ENCODE measurements around the gene GNG4.

The GNG4 gene

DNA sequence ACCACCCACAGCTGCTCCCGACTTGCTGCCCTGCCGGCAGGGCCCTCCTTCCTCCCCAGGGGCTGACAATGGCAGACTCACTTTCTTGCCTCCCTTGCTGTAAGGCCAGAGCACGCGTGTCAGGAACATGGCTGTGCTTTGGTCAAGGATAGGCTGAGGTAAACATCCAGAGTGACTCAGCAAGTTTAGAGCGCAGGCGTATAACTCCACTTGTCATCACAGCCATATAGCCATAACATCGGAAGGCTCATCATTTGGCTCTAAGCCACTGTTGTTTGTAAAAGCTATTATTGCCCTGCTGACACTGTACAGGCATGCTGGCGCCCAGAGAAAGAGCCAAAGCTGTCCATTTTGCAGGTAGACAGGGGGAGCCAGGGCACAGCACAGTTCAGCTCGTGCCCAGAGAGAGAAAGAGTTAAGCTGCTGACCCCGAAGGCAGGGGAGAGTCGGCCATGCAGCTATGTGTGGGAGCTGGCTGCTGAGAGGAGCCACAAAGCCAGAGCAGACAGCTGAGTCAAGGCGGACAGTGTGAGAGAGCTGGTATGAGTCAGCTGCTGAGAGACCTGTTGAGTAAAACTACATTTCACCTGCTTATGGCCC lies 60.6 kb downstream of the GNG4 start:
- CTCF ChIA-PET: interaction anchor here (0.9 to 1.4 kb wide), 3 partner anchors 10 to 15 kb away, joined by 3 to 5 read pairs (median 4); no protein-coding TSS in a partner anchor
- POLR2A ChIA-PET: no interaction called here
- TF ChIP-seq, protein P1, sequence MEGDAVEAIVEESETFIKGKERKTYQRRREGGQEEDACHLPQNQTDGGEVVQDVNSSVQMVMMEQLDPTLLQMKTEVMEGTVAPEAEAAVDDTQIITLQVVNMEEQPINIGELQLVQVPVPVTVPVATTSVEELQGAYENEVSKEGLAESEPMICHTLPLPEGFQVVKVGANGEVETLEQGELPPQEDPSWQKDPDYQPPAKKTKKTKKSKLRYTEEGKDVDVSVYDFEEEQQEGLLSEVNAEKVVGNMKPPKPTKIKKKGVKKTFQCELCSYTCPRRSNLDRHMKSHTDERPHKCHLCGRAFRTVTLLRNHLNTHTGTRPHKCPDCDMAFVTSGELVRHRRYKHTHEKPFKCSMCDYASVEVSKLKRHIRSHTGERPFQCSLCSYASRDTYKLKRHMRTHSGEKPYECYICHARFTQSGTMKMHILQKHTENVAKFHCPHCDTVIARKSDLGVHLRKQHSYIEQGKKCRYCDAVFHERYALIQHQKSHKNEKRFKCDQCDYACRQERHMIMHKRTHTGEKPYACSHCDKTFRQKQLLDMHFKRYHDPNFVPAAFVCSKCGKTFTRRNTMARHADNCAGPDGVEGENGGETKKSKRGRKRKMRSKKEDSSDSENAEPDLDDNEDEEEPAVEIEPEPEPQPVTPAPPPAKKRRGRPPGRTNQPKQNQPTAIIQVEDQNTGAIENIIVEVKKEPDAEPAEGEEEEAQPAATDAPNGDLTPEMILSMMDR (IDR thresholded peaks at IDR 0.05; ENCODE audit: control extremely low read depth, extremely low read depth, low read depth, missing control alignments): no peak
- no peak for DNase-seq (ENCODE audit: extremely low spot score)

DNA sequence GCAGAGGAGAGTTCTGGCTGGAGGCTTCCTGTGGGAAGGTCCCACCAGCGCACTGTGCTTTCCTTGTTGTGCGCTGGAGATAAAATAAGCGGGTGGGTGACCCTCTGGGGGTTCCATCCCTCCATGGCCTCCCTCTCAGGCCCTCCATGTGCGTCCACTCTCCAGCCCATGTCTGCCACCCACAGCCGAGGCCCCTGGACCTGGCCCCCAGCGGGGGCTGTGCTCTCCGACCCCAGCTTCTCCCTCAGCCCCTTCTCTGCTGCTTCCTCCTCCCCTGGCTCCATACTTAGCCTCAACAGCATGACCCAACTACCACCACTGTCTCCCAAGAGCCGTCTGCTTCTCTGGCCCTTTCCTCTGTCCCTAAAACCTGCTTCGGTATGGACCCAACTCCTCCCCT lies 61.4 kb downstream of the GNG4 start:
- CTCF ChIA-PET: interaction anchor here (1.4 kb wide), 1 partner anchor 13 kb away, joined by 5 read pairs; no protein-coding TSS in a partner anchor
- TF ChIP-seq, protein P1 (IDR thresholded peaks at IDR 0.05; ENCODE audit: control extremely low read depth, extremely low read depth, low read depth, missing control alignments): no peak
- POLR2A ChIA-PET: no interaction called here
- no peak for DNase-seq (ENCODE audit: extremely low spot score)

DNA sequence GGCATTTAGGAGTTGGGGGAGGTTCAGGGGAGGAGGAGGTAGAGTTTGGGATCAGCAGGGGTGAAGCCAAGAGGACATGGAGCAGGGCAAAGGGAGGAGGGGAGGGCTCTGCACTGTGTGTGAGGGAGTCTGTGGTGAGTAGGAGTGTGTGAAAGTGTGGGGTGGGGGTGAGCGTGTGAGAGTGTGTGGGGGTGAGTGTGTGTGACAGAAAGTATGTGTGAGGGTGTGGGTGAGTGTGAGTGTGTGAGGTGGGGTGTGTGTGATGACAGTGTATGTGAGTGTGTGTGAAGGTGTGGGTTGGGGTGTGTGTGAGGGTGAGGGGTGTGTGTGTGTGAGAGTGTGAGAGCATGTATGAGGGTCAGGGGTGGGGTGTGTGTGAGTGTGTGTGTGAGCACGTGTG lies 62.6 kb downstream of the GNG4 start:
- no peak for DNase-seq (ENCODE audit: extremely low spot score)
- TF ChIP-seq, protein P1 (IDR thresholded peaks at IDR 0.05; ENCODE audit: control extremely low read depth, extremely low read depth, low read depth, missing control alignments): no peak
- ChIA-PET POLR2A (no interaction called here), CTCF (no interaction called here)

DNA sequence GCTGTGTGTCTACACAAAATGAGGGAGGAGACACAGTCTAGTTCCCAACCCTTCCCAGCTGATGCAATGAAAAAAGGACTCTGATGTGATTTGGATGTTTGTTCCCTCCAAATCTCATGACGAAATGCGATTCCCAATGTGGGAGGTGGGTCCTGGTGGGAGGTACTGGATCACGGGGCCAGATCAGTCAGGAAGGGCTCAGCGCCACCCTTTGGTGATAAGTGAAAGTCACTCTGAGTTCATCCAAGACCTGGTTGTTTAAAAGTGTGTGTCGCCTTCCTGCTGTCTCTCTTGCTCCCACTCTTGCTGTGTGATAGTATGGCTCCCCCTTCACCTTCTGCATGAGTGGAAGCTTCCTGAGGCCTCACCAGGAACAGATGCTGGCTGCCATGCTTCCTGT lies 63.2 kb downstream of the GNG4 start:
- DNase-seq (ENCODE audit: extremely low spot score): no peak
- TF ChIP-seq, protein P1 (IDR thresholded peaks at IDR 0.05; ENCODE audit: control extremely low read depth, extremely low read depth, low read depth, missing control alignments): no peak
- ChIA-PET POLR2A (no interaction called here), CTCF (no interaction called here)

DNA sequence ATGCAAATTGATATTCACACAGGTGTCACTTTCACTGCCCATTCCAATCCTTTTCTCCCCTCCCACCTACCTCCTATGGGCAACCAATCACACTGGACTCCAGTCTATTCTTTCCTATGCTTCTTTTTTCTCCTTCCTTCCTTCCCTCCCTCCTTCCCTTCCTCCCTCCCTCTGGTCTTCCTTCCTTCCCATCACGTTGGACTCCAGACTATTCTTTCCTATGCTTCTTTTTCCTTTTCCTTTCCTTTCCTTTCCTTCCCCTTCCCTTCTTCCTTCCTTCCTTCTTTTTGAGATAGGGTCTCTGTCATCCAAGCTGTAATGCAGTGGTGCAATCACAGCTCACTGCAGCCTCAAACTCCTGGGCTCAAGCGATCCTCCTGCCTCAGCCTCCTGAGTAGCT lies 64.6 kb downstream of the GNG4 start:
- ChIA-PET POLR2A (no interaction called here), CTCF (no interaction called here)
- TF ChIP-seq, protein P1 (IDR thresholded peaks at IDR 0.05; ENCODE audit: control extremely low read depth, extremely low read depth, low read depth, missing control alignments): no peak
- DNase-seq (ENCODE audit: extremely low spot score): no peak

DNA sequence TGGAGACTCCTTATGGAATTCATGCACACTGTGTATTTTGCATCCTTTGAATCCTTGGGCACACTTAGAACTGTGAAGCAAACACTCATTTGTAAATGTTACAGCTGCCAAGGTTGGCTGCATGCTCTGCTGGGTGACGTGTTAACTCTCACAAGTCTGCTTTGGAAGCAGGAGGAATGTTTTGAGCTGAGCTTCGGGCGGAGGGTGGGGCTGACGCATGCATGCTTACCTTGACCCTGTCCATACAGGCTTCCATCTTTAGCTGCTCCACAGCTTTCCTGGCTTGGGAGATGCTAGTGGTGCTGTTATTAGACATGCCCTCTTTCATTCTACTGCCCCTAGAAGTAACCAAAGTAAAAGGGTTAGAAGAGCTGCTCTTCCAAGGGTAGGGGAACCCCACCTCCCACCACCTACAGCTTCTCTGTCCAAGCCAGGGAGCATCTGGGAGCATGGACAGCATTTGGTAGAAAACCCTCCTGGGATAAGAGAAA lies 66.0 kb downstream of the GNG4 start:
- no peak for DNase-seq (ENCODE audit: extremely low spot score)
- TF ChIP-seq, protein P1 (IDR thresholded peaks at IDR 0.05; ENCODE audit: control extremely low read depth, extremely low read depth, low read depth, missing control alignments): no peak
- POLR2A ChIA-PET: no interaction called here
- CTCF ChIA-PET: interaction anchor here (0.8 to 1.2 kb wide), 3 partner anchors 16 to 23 kb away, joined by 3 to 5 read pairs (median 4); no protein-coding TSS in a partner anchor

Measured in GM10248 (cell line).